Measurements from ENCODE around the gene C1orf216.
"Not testable (repeated sequence)": the region's sequence is repeated elsewhere in the genome, so short reads cannot be mapped to it uniquely, and the experiment has no call there.

C1orf216 gene

DNA sequence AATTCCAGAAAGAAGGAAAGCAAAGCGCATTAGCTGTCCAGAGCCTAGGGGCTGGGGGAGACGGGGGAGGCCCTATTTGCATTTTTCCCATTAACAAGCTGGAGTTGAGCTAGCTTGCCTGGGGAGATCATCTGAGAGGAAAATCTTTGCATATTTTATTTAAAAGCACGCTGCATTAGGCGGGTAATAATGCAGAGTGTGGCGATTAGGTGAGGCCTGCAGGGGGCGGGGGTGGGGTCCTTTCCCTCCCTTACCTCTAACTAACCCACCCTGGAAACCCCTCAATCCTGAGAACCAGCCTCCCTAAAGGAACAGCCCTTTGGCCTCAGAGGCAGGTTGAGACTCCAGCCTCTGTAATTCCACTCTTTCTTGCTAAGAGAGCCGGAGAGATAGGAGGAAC lies 16.2 kb downstream of the C1orf216 start:
- H3K4me3 ChIP-seq (ENCODE audit: low read depth, low read length): no peak overlapping the region
- TF ChIP-seq, protein P1, sequence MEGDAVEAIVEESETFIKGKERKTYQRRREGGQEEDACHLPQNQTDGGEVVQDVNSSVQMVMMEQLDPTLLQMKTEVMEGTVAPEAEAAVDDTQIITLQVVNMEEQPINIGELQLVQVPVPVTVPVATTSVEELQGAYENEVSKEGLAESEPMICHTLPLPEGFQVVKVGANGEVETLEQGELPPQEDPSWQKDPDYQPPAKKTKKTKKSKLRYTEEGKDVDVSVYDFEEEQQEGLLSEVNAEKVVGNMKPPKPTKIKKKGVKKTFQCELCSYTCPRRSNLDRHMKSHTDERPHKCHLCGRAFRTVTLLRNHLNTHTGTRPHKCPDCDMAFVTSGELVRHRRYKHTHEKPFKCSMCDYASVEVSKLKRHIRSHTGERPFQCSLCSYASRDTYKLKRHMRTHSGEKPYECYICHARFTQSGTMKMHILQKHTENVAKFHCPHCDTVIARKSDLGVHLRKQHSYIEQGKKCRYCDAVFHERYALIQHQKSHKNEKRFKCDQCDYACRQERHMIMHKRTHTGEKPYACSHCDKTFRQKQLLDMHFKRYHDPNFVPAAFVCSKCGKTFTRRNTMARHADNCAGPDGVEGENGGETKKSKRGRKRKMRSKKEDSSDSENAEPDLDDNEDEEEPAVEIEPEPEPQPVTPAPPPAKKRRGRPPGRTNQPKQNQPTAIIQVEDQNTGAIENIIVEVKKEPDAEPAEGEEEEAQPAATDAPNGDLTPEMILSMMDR (IDR thresholded peaks at IDR 0.05; ENCODE audit: low read depth, low read length): no peak

DNA sequence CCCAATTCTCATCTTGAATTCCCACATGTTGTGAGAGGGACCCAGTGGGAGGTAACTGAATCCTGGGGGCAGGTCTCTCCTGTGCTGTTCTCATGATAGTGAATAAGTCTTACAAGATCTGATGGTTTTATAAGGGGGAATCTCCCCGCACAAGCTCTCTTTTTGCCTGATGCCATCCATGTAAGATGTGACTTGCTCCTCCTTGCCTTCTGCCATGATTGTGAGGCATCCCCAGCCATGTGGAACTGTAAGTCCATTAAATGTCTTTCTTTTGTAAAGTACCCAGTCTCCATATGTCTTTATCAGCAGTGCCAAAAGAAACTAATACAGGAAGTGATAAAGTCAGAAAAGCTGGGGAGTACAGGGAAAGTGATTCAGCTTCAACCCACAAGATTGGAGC lies 19.5 kb downstream of the C1orf216 start:
- not testable (repeated sequence) for H3K4me3 ChIP-seq (ENCODE audit: low read depth, low read length)

DNA sequence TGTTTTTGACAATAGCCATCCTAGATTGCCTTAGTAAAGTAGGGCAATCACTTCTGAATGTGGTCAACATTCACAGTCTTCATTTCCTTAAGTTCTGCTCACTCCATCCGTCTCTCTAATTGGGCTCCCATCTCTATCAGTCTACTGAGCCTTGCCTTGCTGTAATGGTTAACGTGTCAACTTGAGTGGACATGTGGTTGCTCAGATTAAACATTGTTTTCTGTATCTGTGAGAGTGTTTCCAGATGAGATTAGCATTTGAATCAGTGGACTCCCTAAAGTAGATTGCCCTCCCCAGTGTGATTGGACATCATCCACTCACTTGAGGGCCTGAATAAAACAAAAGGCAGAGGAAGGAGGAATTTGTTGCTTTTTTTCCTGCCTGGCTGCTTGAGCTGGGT lies 26.4 kb downstream of the C1orf216 start:
- TF ChIP-seq, protein P1 (IDR thresholded peaks at IDR 0.05; ENCODE audit: low read depth, low read length): no peak
- no peak overlapping the region for H3K4me3 ChIP-seq (ENCODE audit: low read depth, low read length)

- TF ChIP-seq, protein P1 (IDR thresholded peaks at IDR 0.05; ENCODE audit: low read depth, low read length): no peak
- H3K4me3 ChIP-seq (ENCODE audit: low read depth, low read length): no peak overlapping the region
Measured at GRCh38 chr1:35691571-35692220, 27.0 kb downstream of the C1orf216 start.

DNA sequence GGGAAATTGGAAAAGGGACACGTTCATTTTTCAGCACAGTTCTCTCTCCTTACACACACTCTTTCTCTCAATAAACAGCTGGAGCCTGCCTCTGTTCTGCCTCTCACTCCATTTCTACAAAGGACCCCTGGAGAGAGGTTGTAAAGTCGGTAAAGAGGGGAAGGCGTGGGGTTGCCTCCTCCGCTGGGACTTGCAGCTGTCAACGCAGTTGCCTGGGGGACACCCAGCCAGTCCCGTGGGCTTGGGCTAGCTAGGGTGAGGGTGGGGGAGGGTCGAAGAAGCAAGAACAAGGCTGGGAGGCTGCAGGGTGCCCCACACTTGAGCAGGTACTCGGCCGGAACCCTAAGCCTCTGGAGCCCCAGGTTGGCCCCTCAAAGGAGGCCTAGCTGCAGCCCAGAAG lies 27.6 kb downstream of the C1orf216 start:
- no peak overlapping the region for H3K4me3 ChIP-seq (ENCODE audit: low read depth, low read length)
- TF ChIP-seq, protein P1 (IDR thresholded peaks at IDR 0.05; ENCODE audit: low read depth, low read length): no peak

DNA sequence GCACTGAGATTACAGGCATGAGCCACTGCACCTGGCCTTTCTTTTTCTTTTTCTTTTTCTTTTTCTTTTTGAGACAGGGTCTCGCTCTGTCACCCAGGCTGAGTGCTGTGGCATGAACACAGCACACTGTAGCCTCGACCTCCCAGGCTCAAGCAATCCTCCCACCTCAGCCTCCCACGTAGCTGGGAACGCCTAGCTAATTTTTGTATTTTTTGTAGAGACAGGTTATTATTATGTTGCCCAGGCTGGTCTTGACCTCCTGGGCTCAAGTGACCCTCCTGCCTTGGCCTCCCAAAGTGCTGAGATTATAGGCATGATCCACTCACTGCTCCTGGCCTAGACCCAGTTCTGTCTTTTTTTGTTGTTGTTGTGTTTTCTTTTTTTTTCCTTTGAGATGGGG lies 28.6 kb downstream of the C1orf216 start:
- H3K4me3 ChIP-seq (ENCODE audit: low read depth, low read length): not testable (repeated sequence)

- TF ChIP-seq, protein P1 (IDR thresholded peaks at IDR 0.05; ENCODE audit: low read depth, low read length): no peak
- no peak overlapping the region for H3K4me3 ChIP-seq (ENCODE audit: low read depth, low read length)
Measured at GRCh38 chr1:35688161-35688560, 30.5 kb downstream of the C1orf216 start.

GRCh38 chr1:35683012-35683411 lies 35.7 kb downstream of the C1orf216 start:
- TF ChIP-seq, protein P1 (IDR thresholded peaks at IDR 0.05; ENCODE audit: low read depth, low read length): no peak
- no peak overlapping the region for H3K4me3 ChIP-seq (ENCODE audit: low read depth, low read length)
